ENCODE results near the gene USP6.

GRCh38 chr17:5078106-5079028 lies 37.5 kb upstream of the USP6 start, which contains the start of gene ZFP3:
- TF ChIP-seq YY1 (IDR thresholded peaks at IDR 0.05) (no peak), CTCF (IDR thresholded peaks at IDR 0.05; ENCODE audit: low read depth, low read length, missing input control) (no peak), JUND (IDR thresholded peaks at IDR 0.05) (no peak), FOXA1 (IDR thresholded peaks at IDR 0.05) (no peak), MAX (IDR thresholded peaks at IDR 0.05) (peak; percentile 83), GABPA (IDR thresholded peaks at IDR 0.05 in 1 of 2, conservative IDR thresholded peaks at IDR 0.05 in 1 of 2) (peak; percentile 65 to 87), ZBTB33 (IDR thresholded peaks at IDR 0.05) (no peak), ATF3 (IDR thresholded peaks at IDR 0.05) (no peak)
